Effector memory CD4-positive, alpha-beta T cell (primary cell): ENCODE results near the gene GLOD5.

Source experiments
- DNase-seq, 3 donors: peaks; one replicate each; pipeline ENCODE4 v3.0.0-alpha.2; 2020
- H3K27ac ChIP-seq: 2 replicates; pipeline ENCODE4 v1.7.0; 2013; ENCODE audit warnings: mild to moderate bottlenecking, low read length, moderate library complexity; ENCODE audit not compliant: insufficient read depth, poor library complexity, severe bottlenecking
- H3K27me3 ChIP-seq: replicated peaks from 2 replicates; pipeline ENCODE4 v1.7.0; 2013; ENCODE audit warnings: mild to moderate bottlenecking, low read length; ENCODE audit not compliant: insufficient read depth, control insufficient read depth, poor library complexity, severe bottlenecking
- H3K36me3 ChIP-seq: 2 replicates; pipeline ENCODE4 v1.7.0; 2013; ENCODE audit warnings: mild to moderate bottlenecking, low read length, moderate library complexity; ENCODE audit not compliant: control insufficient read depth, insufficient read depth
- H3K4me1 ChIP-seq: 2 replicates; pipeline ENCODE4 v1.7.0; 2013; ENCODE audit warnings: low read length, mild to moderate bottlenecking; ENCODE audit not compliant: control insufficient read depth, insufficient read depth, poor library complexity, severe bottlenecking
- H3K4me3 ChIP-seq: 2 replicates; pipeline ENCODE4 v1.7.0; 2013; ENCODE audit warnings: low read length, low read depth, mild to moderate bottlenecking; ENCODE audit not compliant: insufficient read depth, poor library complexity, severe bottlenecking
- H3K9me3 ChIP-seq: 2 replicates; pipeline ENCODE4 v1.7.0; 2013; ENCODE audit warnings: mild to moderate bottlenecking, low read length, moderate library complexity; ENCODE audit not compliant: control insufficient read depth

GLOD5 gene

DNA sequence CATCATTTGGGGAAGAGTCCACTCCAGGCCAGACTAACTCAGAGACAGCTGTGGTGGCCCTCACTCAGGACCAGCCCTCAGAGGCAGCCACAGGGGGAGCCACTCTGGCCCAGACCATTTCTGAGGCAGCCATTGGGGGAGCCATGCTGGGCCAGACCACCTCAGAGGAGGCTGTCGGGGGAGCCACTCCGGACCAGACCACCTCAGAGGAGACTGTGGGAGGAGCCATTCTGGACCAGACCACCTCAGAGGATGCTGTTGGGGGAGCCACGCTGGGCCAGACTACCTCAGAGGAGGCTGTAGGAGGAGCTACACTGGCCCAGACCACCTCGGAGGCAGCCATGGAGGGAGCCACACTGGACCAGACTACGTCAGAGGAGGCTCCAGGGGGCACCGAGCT, 61.5 kb downstream of the GLOD5 start:
- Histone ChIP-seq H3K27me3 (no peaks in the 10 kb centered on the region), H3K36me3 (no peaks in the 10 kb centered on the region), H3K27ac (no peak overlapping the region), H3K9me3 (no peaks in the 10 kb centered on the region), H3K4me1 (no peaks in the 10 kb centered on the region), H3K4me3 (no peak overlapping the region)
- DNase-seq = no peak
